Testis (tissue), 2 donors: Measurements from ENCODE around the gene DSG3.

Source experiments
- CTCF ChIP-seq, 3 experiments: fragments of 450-650 bp in 2 of 3; fragments of 200-600 bp in 1 of 3; sonication (generic) in 1 of 3; IDR thresholded peaks; one replicate each; pipeline ENCODE4 v1.5.1; 2016 to 2019; ENCODE audit warnings: antibody characterized with exemption in 3 of 3, mild to moderate bottlenecking in 2 of 3, moderate library complexity in 1 of 3
- POLR2A ChIP-seq: fragments of 450-650 bp; IDR thresholded peaks from one replicate; pipeline ENCODE4 v1.6.1; 2017; ENCODE audit warnings: antibody characterized with exemption, mild to moderate bottlenecking, moderate library complexity

GRCh38 chr18:31420032-31420431 lies 27.5 kb upstream of the DSG3 start:
- TF ChIP-seq CTCF (IDR thresholded peaks at IDR 0.05) (no peak), POLR2A (no peak)
